ENCODE results near the gene POU5F1. TPM values are rescaled to one million over a fixed set of nuclear protein-coding genes. Genes with fewer than 3 reads are reported as not detected.

POU5F1 gene
- total and polyA plus RNA-seq, 9 of the 15 experiments (the other 6 are each of a cell fraction or from before 2014, with no cell fraction given), result 0.06 to 2.0 (median 0.10) TPM; not detected in 6

DNA sequence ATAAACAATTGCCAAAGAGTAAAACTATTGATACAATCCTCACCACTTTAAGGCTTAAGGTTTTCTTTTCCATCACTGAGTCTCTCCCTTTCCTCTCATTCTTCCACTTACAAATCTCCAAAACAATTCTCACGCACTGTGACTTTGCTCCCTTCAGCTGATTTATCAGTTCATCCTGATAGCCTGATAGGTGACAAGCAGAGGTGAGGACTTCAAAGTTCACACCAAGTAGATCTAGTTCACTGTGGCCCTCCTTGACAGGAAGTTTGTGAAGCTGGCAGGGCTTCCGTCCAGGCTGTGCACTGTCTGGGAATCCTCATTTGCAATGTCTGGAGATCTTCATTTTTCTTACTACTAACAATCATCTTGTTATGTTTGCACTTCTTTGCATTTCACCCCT, 35.2 kb upstream of the POU5F1 start:
- H3K9me1 ChIP-seq (ENCODE audit: control insufficient read depth, insufficient read depth, low read length), result no peaks in the 10 kb centered on the region
- H3K4me2 ChIP-seq (ENCODE audit: insufficient read depth, low read length), result no peak overlapping the region
- ATAC-seq (no peak), DNase-seq (ENCODE audit: extremely low read depth in 1 of 4, low spot score in 3 of 4) (no peak), FAIRE-seq (no peak)
- intact Hi-C loops (cut with micrococcal nuclease) (loop anchor here (10.0 kb wide), 1 partner anchor 49 kb away; no protein-coding TSS in a partner anchor), in situ Hi-C loops (cut with MboI) (no loop called here)
- H3K9me3 ChIP-seq (replicated peaks; ENCODE audit: control insufficient read depth, insufficient read depth, low read depth, low read length), result no peaks in the 10 kb centered on the region
- no peak overlapping the region for H3K4me3 ChIP-seq
- no peak overlapping the region for H3K9ac ChIP-seq (ENCODE audit: insufficient read depth in 1 of 2, low read depth in 2 of 2, low read length in 2 of 2)
- H3K36me3 ChIP-seq (ENCODE audit: control insufficient read depth, insufficient read depth, low read length), result peaks cover 4% of the 10 kb centered on the region; the same call in 1 of the 3 replicates
- no peak overlapping the region for H3K27ac ChIP-seq (ENCODE audit: extremely low read depth, low read depth, low read length)
- H3K4me1 ChIP-seq (replicated peaks in 1 of 2; ENCODE audit: control insufficient read depth in 2 of 2, insufficient read depth in 2 of 2, low read length in 2 of 2), result peaks cover 8 to 18% of the 10 kb centered on the region in 2 experiments; a peak in 4 of 5 replicates
- no peaks in the 10 kb centered on the region for H4K20me1 ChIP-seq (replicated peaks; ENCODE audit: control insufficient read depth, insufficient read depth, low read length)
- no peak overlapping the region for H2AFZ ChIP-seq (ENCODE audit: low read depth, low read length)
- ChIA-PET POLR2A (interaction anchor here (0.9 to 1.2 kb wide), 2 partner anchors 8 to 67 kb away, joined by 3 read pairs; no protein-coding TSS in a partner anchor), CTCF (ENCODE audit: low intra/inter-chr PET ratio) (no interaction called here)
- no TSS peak for BruUV-seq (replicated peaks)
- 37% methylated on average over 2 of the region's 2 CpGs for WGBS (ENCODE audit: insufficient coverage, low coverage, missing lambda C conversion rate)
- H3K79me2 ChIP-seq (ENCODE audit: control insufficient read depth, insufficient read depth, low read length), result no peaks in the 10 kb centered on the region
- H3K27me3 ChIP-seq (ENCODE audit: control insufficient read depth in 2 of 2, insufficient read depth in 2 of 2, low read length in 2 of 2), result peaks cover 1 to 3% of the 10 kb centered on the region in 2 experiments; a peak in 2 of 5 replicates
- TF ChIP-seq, protein P1, sequence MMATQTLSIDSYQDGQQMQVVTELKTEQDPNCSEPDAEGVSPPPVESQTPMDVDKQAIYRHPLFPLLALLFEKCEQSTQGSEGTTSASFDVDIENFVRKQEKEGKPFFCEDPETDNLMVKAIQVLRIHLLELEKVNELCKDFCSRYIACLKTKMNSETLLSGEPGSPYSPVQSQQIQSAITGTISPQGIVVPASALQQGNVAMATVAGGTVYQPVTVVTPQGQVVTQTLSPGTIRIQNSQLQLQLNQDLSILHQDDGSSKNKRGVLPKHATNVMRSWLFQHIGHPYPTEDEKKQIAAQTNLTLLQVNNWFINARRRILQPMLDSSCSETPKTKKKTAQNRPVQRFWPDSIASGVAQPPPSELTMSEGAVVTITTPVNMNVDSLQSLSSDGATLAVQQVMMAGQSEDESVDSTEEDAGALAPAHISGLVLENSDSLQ (IDR thresholded peaks at IDR 0.05), result 0 out of 2 replicates have a peak, but pooled peaks have one; percentile 10
- TF ChIP-seq, protein P2, sequence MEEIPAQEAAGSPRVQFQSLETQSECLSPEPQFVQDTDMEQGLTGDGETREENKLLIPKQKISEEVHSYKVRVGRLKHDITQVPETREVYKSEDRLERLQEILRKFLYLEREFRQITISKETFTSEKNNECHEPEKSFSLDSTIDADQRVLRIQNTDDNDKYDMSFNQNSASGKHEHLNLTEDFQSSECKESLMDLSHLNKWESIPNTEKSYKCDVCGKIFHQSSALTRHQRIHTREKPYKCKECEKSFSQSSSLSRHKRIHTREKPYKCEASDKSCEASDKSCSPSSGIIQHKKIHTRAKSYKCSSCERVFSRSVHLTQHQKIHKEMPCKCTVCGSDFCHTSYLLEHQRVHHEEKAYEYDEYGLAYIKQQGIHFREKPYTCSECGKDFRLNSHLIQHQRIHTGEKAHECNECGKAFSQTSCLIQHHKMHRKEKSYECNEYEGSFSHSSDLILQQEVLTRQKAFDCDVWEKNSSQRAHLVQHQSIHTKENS (CRISPR knock-in tag; IDR thresholded peaks at IDR 0.05), result no peak
- TF ChIP-seq DPF2 (IDR thresholded peaks at IDR 0.05) (0 out of 2 replicates have a peak, but pooled peaks have one; percentile 16), MEIS2 (IDR thresholded peaks at IDR 0.05; ENCODE audit: partially characterized antibody) (peak; percentile 13), BHLHE40 (IDR thresholded peaks at IDR 0.05; ENCODE audit: low read length) (no peak), CBFB (CRISPR knock-in tag; IDR thresholded peaks at IDR 0.05) (no peak)
